B cell (primary cell): ENCODE measurements around the gene SUGCT. TPM values are rescaled to one million over a fixed set of nuclear protein-coding genes. Genes with fewer than 3 reads are reported as not detected.

Experiments used
- ATAC-seq: fragments of 200-7000 bp; cut with Tn5 transposase; one replicate; pipeline ENCODE4 v1.10.0; 2021; ENCODE audit warnings: low read depth, mild to moderate bottlenecking, moderate number of reproducible peaks, moderate library complexity
- CTCF ChIA-PET: fragments of 350-600 bp; sonication (Branson Sonifier 250); formaldehyde crosslinking; loops from one replicate; lab custom pipeline; 2021; ENCODE audit warnings: antibody characterized with exemption, inconsistent platforms; lab: Charles Lee
- POLR2A ChIA-PET: fragments of 350-600 bp; sonication (Branson Sonifier 250); formaldehyde crosslinking; loops from one replicate; lab custom pipeline; 2021; ENCODE audit warnings: antibody characterized with exemption; lab: Charles Lee
- DNase-seq: peaks from one replicate; pipeline ENCODE4 v3.0.0; 2013
- H2AFZ ChIP-seq: 2 replicates; pipeline ENCODE4 v1.6.1; 2012; ENCODE audit warnings: mild to moderate bottlenecking, low read depth, low read length; ENCODE audit not compliant: insufficient read depth, poor library complexity, severe bottlenecking
- H3K27ac ChIP-seq, 2 donors: 1 replicate in 1 of 2; 2 replicates in 1 of 2; pipeline ENCODE4 v1.5.1; 2012 to 2013; ENCODE audit warnings: low read length in 2 of 2, mild to moderate bottlenecking in 2 of 2, moderate library complexity in 1 of 2
- H3K27me3 ChIP-seq, 4 experiments: fragments of 200-600 bp in 1 of 4; sonication (generic) in 1 of 4; replicated peaks in 1 of 4; 1 replicate in 2 of 4; 2 replicates in 2 of 4; pipeline versions ENCODE4 v1.6.1 to v1.7.0; 2013 to 2016; ENCODE audit warnings: low read length in 3 of 4, mild to moderate bottlenecking in 2 of 4, mixed read lengths in 1 of 4, moderate library complexity in 1 of 4; ENCODE audit not compliant: insufficient read depth in 4 of 4, control insufficient read depth in 3 of 4; ENCODE audit errors: control extremely low read depth in 1 of 4
- H3K36me3 ChIP-seq, 2 experiments: replicated peaks in 1 of 2; 1 replicate in 1 of 2; 2 replicates in 1 of 2; pipeline versions ENCODE4 v1.6.1 to v1.7.1; 2013; ENCODE audit warnings: low read length in 1 of 2; ENCODE audit not compliant: insufficient read depth in 2 of 2, control insufficient read depth in 1 of 2; ENCODE audit errors: control extremely low read depth in 1 of 2, extremely low read depth in 1 of 2
- H3K4me1 ChIP-seq, 2 donors: fragments of 200-600 bp in 1 of 2; sonication (generic) in 1 of 2; 1 replicate in 1 of 2; 2 replicates in 1 of 2; pipeline versions ENCODE4 v1.5.1 to v1.6.1; 2013 to 2017; ENCODE audit warnings: low read length in 2 of 2; ENCODE audit not compliant: control insufficient read depth in 2 of 2, insufficient read depth in 2 of 2
- H3K4me2 ChIP-seq: replicated peaks from 2 replicates; pipeline ENCODE3; 2012; ENCODE audit warnings: mild to moderate bottlenecking, low read depth, low read length; ENCODE audit not compliant: poor library complexity, severe bottlenecking
- H3K4me3 ChIP-seq, 5 experiments: fragments of 200-600 bp in 1 of 5; sonication (generic) in 1 of 5; 1 replicate in 3 of 5; 2 replicates in 2 of 5; pipeline versions ENCODE4 v1.5.1 to v1.7.0; 2011 to 2016; ENCODE audit warnings: low read length in 4 of 5, mild to moderate bottlenecking in 4 of 5, low read depth in 2 of 5, control low read depth in 1 of 5, moderate library complexity in 1 of 5; ENCODE audit not compliant: insufficient read depth in 1 of 5; ENCODE audit errors: control extremely low read depth in 1 of 5, extremely low read depth in 1 of 5
- H3K79me2 ChIP-seq: fragments of 200-600 bp; sonication (generic); one replicate; pipeline ENCODE4 v1.6.0; 2016; ENCODE audit warnings: low read length; ENCODE audit not compliant: control insufficient read depth, insufficient read depth
- H3K9ac ChIP-seq: fragments of 200-600 bp; sonication (generic); 2 replicates; pipeline ENCODE4 v1.6.1; 2017; ENCODE audit warnings: mild to moderate bottlenecking, low read length, moderate library complexity
- H3K9me3 ChIP-seq, 3 donors: one replicate each; pipeline versions ENCODE4 v1.6.1 to v1.7.1; 2013; ENCODE audit warnings: low read length in 2 of 3; ENCODE audit not compliant: control insufficient read depth in 2 of 3, insufficient read depth in 1 of 3; ENCODE audit errors: control extremely low read depth in 1 of 3
- H4K20me1 ChIP-seq: 2 replicates; pipeline ENCODE4 v1.6.0; 2012; ENCODE audit warnings: mild to moderate bottlenecking, low read length; ENCODE audit not compliant: insufficient read depth, control insufficient read depth, poor library complexity, severe bottlenecking
- H3K27ac Mint-ChIP-seq: one replicate; pipeline ENCODE4 v1.8.0; 2021; ENCODE audit warnings: mixed read lengths
- H3K27me3 Mint-ChIP-seq: one replicate; pipeline ENCODE4 v1.8.0; 2021; ENCODE audit warnings: mixed read lengths
- H3K4me1 Mint-ChIP-seq: one replicate; pipeline ENCODE4 v1.8.0; 2021; ENCODE audit warnings: mixed read lengths
- H3K4me3 Mint-ChIP-seq: one replicate; pipeline ENCODE4 v1.8.0; 2021; ENCODE audit warnings: mixed read lengths
- H3K9me3 Mint-ChIP-seq: one replicate; pipeline ENCODE4 v1.8.0; 2022; ENCODE audit warnings: mixed read lengths; ENCODE audit not compliant: insufficient read depth
- CTCF ChIP-seq: fragments of 200-600 bp; IDR thresholded peaks from one replicate; pipeline ENCODE4 v1.8.0; 2022; ENCODE audit warnings: antibody characterized with exemption, mild to moderate bottlenecking
- EZH2 ChIP-seq: IDR thresholded peaks from 2 replicates; pipeline ENCODE4 v1.6.1; 2012; ENCODE audit warnings: borderline replicate concordance, low read depth, mild to moderate bottlenecking, moderate library complexity, low read length; ENCODE audit not compliant: insufficient read depth, poor library complexity, severe bottlenecking
- WGBS: methylation state at CpG from one replicate; pipeline ENCODE4 v1.1.5; 2013; ENCODE audit warnings: missing lambda C conversion rate; ENCODE audit not compliant: insufficient coverage; 5-methylcytosine and 5-hydroxymethylcytosine counted together
- intact Hi-C: fragments of 100-400 bp; cut with micrococcal nuclease; formaldehyde crosslinking; loops from one replicate; pipeline ENCODE4 v1.10.0; 2022
- polyA plus RNA-seq: library from polyadenylated mRNA; depleted of rRNA; stranded (reverse); fragments of >200 nt; gene quantifications from 2 replicates; pipeline ENCODE4 v1.2.3, GENCODE V29; 2012
- total RNA-seq, 2 donors: library from RNA; stranded (reverse); fragments of 120-200 nt in 1 of 2; gene quantifications; 1 replicate in 1 of 2; 2 replicates in 1 of 2; pipeline versions ENCODE4 v1.2.3 to v1.2.4, GENCODE V29; 2013 to 2022

The SUGCT gene
- total and polyA plus RNA-seq, 2 donors (not counting 1 experiment from before 2014, with no cell fraction given), result 0.19 to 0.86 TPM

GRCh38 chr7:40845943-40846342, 711.1 kb downstream of the SUGCT start:
- Mint-ChIP-seq H3K4me1 (peaks cover 5% of the 10 kb centered on the region), H3K27me3 (no peaks in the 10 kb centered on the region), H3K9me3 (no peaks in the 10 kb centered on the region), H3K4me3 (no peak overlapping the region), H3K27ac (no peak overlapping the region)
- Histone ChIP-seq H3K9me3 (peaks cover 0 to 9% (median 0%) of the 10 kb centered on the region in 3 donors), H3K4me2 (no peak overlapping the region), H3K27me3 (no peaks in the 10 kb centered on the region), H3K79me2 (no peaks in the 10 kb centered on the region), H3K27ac (no peak overlapping the region), H3K4me3 (no peak overlapping the region), H3K4me1 (no peaks in the 10 kb centered on the region), H4K20me1 (no peaks in the 10 kb centered on the region), H2AFZ (no peak overlapping the region), H3K9ac (no peak overlapping the region), H3K36me3 (no peaks in the 10 kb centered on the region)
- DNase-seq (no peak), ATAC-seq (no peak)
- intact Hi-C loops, result no loop called here
- CTCF ChIA-PET, result interaction anchor here (0.6 kb wide), 1 partner anchor 57 kb away, joined by 3 read pairs; no protein-coding TSS in a partner anchor
- 100% methylated on average over 4 of the region's 6 CpGs for WGBS
- POLR2A ChIA-PET, result no interaction called here
- no peak for TF ChIP-seq EZH2
- TF ChIP-seq CTCF, result no peak

GRCh38 chr7:40847921-40848320, 713.1 kb downstream of the SUGCT start:
- WGBS, result 76% methylated on average over 2 of the region's 2 CpGs
- no peak for TF ChIP-seq EZH2
- no peak for TF ChIP-seq CTCF
- Histone ChIP-seq H3K36me3 (no peaks in the 10 kb centered on the region), H2AFZ (no peak overlapping the region), H4K20me1 (no peaks in the 10 kb centered on the region), H3K79me2 (no peaks in the 10 kb centered on the region), H3K4me3 (no peak overlapping the region), H3K9me3 (peaks cover 0 to 9% (median 0%) of the 10 kb centered on the region in 3 donors), H3K9ac (no peak overlapping the region), H3K27me3 (no peaks in the 10 kb centered on the region), H3K4me1 (no peaks in the 10 kb centered on the region), H3K4me2 (no peak overlapping the region), H3K27ac (no peak overlapping the region)
- H3K9me3 Mint-ChIP-seq, result no peaks in the 10 kb centered on the region
- H3K27ac Mint-ChIP-seq, result no peak overlapping the region
- no peak for DNase-seq
- ChIA-PET POLR2A (no interaction called here), CTCF (no interaction called here)
- ATAC-seq, result no peak
- H3K4me1 Mint-ChIP-seq, result peaks cover 7% of the 10 kb centered on the region
- H3K27me3 Mint-ChIP-seq, result no peaks in the 10 kb centered on the region
- H3K4me3 Mint-ChIP-seq, result no peak overlapping the region
- intact Hi-C loops, result no loop called here
